Measurements from ENCODE around the gene FGF4.

DNA sequence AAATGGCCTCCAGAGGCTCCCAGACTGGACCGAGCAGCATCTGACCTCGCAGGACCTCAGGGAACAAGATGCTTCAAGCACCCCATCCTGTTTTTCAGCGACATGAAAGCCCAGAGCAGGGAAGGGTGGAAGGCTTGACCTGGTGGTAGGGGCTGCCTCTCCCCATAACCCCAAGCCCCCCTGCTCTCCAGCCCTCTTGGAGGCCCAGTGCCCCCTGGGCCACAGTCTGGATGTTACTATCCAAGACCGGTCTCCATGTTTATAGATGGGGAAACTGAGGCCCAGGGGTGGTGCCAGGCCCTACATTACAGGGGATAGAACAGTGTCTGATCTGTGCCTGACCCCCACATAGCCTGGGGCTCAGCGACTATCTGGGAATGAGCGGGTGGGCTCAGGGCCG is 37.1 kb upstream of the FGF4 start:
- TF ChIP-seq EZH2 (IDR thresholded peaks at IDR 0.05; ENCODE audit: borderline replicate concordance, control insufficient read depth, low read depth, low read length) (no peak), BCL11A (IDR thresholded peaks at IDR 0.05; ENCODE audit: low read depth, low read length) (no peak), POLR2A (IDR thresholded peaks at IDR 0.05; ENCODE audit: low read depth, low read length) (no peak), ATF3 (IDR thresholded peaks at IDR 0.05; ENCODE audit: borderline replicate concordance, extremely low read depth, low read depth, low read length) (no peak), POLR2AphosphoS5 (IDR thresholded peaks at IDR 0.05; ENCODE audit: low read length) (no peak), BHLHE40 (IDR thresholded peaks at IDR 0.05; ENCODE audit: borderline replicate concordance in 1 of 2, low read depth in 2 of 2, low read length in 1 of 2) (no peak), CTCF (IDR thresholded peaks at IDR 0.05 in 2 of 3, conservative IDR thresholded peaks at IDR 0.05 in 1 of 3; ENCODE audit: control insufficient read depth in 2 of 3, extremely low read depth in 1 of 3, insufficient read depth in 1 of 3, low read depth in 3 of 3, low read length in 3 of 3) (no peak), CEBPB (IDR thresholded peaks at IDR 0.05; ENCODE audit: borderline replicate concordance in 1 of 2, low read depth in 2 of 2, low read length in 2 of 2) (no peak), CREB1 (IDR thresholded peaks at IDR 0.05; ENCODE audit: low read depth) (no peak), TAF1 (IDR thresholded peaks at IDR 0.05; ENCODE audit: borderline replicate concordance, low read depth, low read length) (no peak), ETV6 (conservative IDR thresholded peaks at IDR 0.05 in 1 of 2, IDR thresholded peaks at IDR 0.05 in 1 of 2; ENCODE audit: borderline replicate concordance in 1 of 2, low read depth in 1 of 2) (no peak), SUZ12 (IDR thresholded peaks at IDR 0.05; ENCODE audit: unreplicated experiment) (no peak)

Measured in GM12878 (cell line).